ENCODE data around the gene IGF1R. TPM values are rescaled to one million over a fixed set of nuclear protein-coding genes. Genes with fewer than 3 reads are reported as not detected.

The IGF1R gene
- total RNA-seq, 6 donors from 2014 or later = 31.0 to 142 (median 63.8) TPM

DNA sequence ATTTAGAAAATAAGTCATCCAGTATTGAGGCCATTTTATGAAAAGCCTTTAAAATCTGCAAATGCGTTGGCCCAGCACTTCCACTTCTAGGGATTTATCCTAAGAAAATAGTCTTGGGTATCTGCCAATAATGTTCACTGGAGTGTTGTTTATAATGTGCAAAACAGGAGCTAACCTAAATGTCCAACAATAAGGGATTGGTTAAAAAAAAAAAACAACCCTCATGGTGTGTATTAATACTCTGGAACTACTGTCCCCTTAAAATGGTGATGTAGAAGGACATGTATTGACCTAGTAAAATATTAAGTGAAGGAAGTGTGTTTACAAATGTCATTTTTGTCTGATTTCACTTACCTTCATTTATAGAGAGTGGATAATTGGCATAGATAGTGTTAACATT is 58.0 kb downstream of the IGF1R start:
- peaks cover 13 to 39% (median 28%) of the 10 kb centered on the region in 4 donors for H3K4me1 ChIP-seq
- no peaks in the 10 kb centered on the region for H3K9me3 ChIP-seq
- H3K36me3 ChIP-seq = peaks cover 0 to 13% (median 5%) of the 10 kb centered on the region in 4 donors
- DNase-seq (no peak), ATAC-seq (ENCODE audit: low FRiP score in 2 of 2) (no peak)
- no peak for TF ChIP-seq POLR2A (IDR thresholded peaks at IDR 0.05)
- TF ChIP-seq EP300 (IDR thresholded peaks at IDR 0.05) = no peak
- TF ChIP-seq CTCF (IDR thresholded peaks at IDR 0.05) = no peak
- no peak for TF ChIP-seq POLR2AphosphoS5 (IDR thresholded peaks at IDR 0.05)
- WGBS, 2 donors = 73 to 100% methylated on average over 1 of the region's 1 CpG
- H3K27ac ChIP-seq = no peak overlapping the region
- no peak overlapping the region for H3K4me3 ChIP-seq
- no peaks in the 10 kb centered on the region for H3K27me3 ChIP-seq

DNA sequence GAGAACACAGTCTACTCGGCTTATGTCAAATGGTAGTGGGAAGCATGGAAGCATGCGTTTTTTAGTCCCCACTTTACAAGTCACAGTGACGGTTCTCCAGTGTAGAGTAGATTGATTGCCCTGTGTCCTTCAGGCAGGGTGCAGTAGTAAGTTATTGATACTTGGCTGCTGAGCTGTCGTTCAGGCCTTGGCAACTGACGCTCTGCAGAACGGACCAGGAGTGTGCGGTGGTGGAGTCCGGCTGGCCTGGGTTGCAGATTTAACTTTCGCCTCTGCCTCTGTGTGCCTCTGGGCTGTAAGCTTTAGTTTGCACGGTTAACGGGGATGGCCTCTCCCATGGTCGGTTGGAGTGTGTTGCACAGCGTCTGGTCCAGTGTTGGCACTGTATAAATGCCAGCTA is 58.6 kb downstream of the IGF1R start:
- Histone ChIP-seq H3K27me3 (no peaks in the 10 kb centered on the region), H3K36me3 (peaks cover 0 to 19% (median 5%) of the 10 kb centered on the region in 4 donors), H3K9me3 (no peaks in the 10 kb centered on the region), H3K4me3 (no peak overlapping the region), H3K27ac (no peak overlapping the region), H3K4me1 (peaks cover 13 to 39% (median 28%) of the 10 kb centered on the region in 4 donors)
- no peak for TF ChIP-seq POLR2A (IDR thresholded peaks at IDR 0.05)
- TF ChIP-seq CTCF (IDR thresholded peaks at IDR 0.05) = no peak
- TF ChIP-seq POLR2AphosphoS5 (IDR thresholded peaks at IDR 0.05) = no peak
- TF ChIP-seq EP300 (IDR thresholded peaks at IDR 0.05) = no peak
- DNase-seq (peak in 1 of 2 donors; percentile 28), ATAC-seq (ENCODE audit: low FRiP score in 2 of 2) (no peak)
- WGBS, 2 donors = 88 to 93% methylated on average over 13 of the region's 13 CpGs

- no peak overlapping the region for H3K27ac ChIP-seq
- ATAC-seq (ENCODE audit: low FRiP score in 2 of 2) (no peak), DNase-seq (no peak)
- H3K4me1 ChIP-seq = peaks cover 7 to 34% (median 26%) of the 10 kb centered on the region in 4 donors
- peaks cover 0 to 24% (median 5%) of the 10 kb centered on the region in 4 donors for H3K36me3 ChIP-seq
- no peaks in the 10 kb centered on the region for H3K9me3 ChIP-seq
- no peak for TF ChIP-seq POLR2A (IDR thresholded peaks at IDR 0.05)
- no peak for TF ChIP-seq EP300 (IDR thresholded peaks at IDR 0.05)
- no peak for TF ChIP-seq POLR2AphosphoS5 (IDR thresholded peaks at IDR 0.05)
- TF ChIP-seq CTCF (IDR thresholded peaks at IDR 0.05) = no peak
- H3K4me3 ChIP-seq = no peak overlapping the region
- WGBS, 2 donors = 92 to 98% methylated on average over 10 of the region's 10 CpGs
- no peaks in the 10 kb centered on the region for H3K27me3 ChIP-seq
Measured at GRCh38 chr15:98708037-98708590, 59.8 kb downstream of the IGF1R start.

DNA sequence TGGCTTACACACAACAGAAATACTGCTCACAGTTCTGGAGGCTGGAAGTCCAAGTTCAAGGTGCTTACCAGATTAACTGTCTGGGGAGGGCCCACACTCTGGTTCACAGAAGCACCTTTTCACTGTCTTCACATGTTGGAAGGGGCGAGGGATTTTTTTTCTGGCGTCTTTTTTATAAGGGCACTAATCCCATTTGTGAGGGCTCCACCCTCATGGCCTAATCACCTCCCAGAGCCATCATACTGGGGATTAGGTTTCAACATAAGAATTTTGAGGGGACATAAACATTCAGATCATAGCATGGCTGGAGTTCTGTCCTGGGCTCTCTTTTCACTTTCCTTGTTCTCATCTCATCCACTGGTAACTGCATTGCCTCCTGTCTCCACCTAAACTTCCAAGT is 63.5 kb downstream of the IGF1R start:
- Histone ChIP-seq H3K27me3 (no peaks in the 10 kb centered on the region), H3K4me3 (no peak overlapping the region), H3K27ac (no peak overlapping the region), H3K9me3 (no peaks in the 10 kb centered on the region), H3K36me3 (peaks cover 0 to 24% (median 5%) of the 10 kb centered on the region in 4 donors), H3K4me1 (peaks cover 31 to 44% (median 32%) of the 10 kb centered on the region in 4 donors)
- ATAC-seq (ENCODE audit: low FRiP score in 2 of 2) (no peak), DNase-seq (no peak)
- 100% methylated on average over 2 of the region's 2 CpGs for WGBS, 2 donors
- no peak for TF ChIP-seq POLR2AphosphoS5 (IDR thresholded peaks at IDR 0.05)
- TF ChIP-seq CTCF (IDR thresholded peaks at IDR 0.05) = no peak
- TF ChIP-seq EP300 (IDR thresholded peaks at IDR 0.05) = no peak
- no peak for TF ChIP-seq POLR2A (IDR thresholded peaks at IDR 0.05)
